GM18508 (cell line): Measurements from ENCODE around the gene OGA.

Source experiments
- ATAC-seq: cut with Tn5 transposase; IDR thresholded peaks from one replicate; pipeline ENCODE4 v1.9.1; 2021; ENCODE audit warnings: moderate number of reproducible peaks; ENCODE audit not compliant: insufficient read depth, unreplicated experiment

OGA gene

DNA sequence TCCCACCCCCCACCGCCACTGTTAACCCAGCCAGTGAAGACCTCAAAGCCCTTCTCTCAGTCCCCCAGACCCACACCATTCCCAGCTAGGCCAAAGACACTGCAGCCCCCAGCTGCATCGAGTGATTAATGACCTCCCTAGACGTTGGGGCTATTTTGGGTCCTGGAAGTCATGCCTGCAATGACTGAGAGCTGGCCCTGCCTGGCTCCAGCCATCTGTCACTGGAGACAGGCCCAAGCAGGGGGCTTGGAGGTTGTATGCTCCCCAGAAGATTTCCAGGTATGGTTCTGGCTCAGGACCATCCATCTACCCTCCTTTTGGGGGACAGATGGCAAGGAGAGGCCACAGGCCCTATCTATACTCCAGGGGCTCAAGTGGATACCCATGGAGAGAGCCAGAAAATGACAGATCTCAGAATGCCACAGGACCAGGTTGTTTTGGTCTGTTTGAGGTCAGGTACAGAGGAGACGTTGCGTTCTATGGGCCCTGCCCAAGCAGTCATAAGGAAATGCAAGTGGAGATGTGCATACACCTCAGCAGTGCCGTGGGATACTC is 20.2 kb upstream of the OGA start:
- no peak for ATAC-seq

GRCh38 chr10:101837748-101838147 is 19.5 kb upstream of the OGA start:
- ATAC-seq, result no peak

GRCh38 chr10:101835362-101835761 is 17.1 kb upstream of the OGA start:
- no peak for ATAC-seq

GRCh38 chr10:101834341-101834740 is 16.1 kb upstream of the OGA start:
- no peak for ATAC-seq

- no peak for ATAC-seq
Observed at GRCh38 chr10:101833466-101833865, 15.2 kb upstream of the OGA start.

GRCh38 chr10:101832325-101832771 is 14.1 kb upstream of the OGA start:
- ATAC-seq, result no peak

DNA sequence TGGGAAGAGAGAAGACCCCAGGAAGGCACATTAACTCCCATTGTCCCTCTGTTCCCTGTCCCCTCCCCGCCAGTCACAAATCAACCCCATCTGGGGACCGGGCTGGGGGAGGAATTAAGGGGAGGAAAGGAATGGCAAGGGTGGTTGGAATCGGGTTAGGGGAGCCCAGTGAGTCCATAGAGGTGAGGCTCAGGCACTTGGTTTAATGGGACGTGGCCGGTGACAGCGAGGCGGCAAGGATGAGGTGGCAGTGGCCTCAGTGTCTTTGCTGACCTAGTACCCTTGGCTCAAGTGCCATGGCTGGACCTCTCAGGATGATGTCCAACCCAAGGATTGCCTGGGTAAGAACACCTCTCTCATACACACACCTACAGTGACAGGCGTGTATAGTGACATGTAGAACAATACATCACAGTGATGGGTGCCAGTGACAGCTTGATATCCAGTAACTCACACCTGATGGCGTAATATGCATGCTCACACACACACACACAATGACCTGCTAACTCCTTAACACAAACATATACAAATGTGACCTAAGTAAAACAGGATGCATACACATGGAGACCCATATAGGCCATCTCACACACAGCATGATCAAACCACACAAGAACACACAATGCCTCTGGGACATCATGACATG is 13.0 kb upstream of the OGA start:
- ATAC-seq, result no peak

GRCh38 chr10:101830322-101831168 is 12.3 kb upstream of the OGA start:
- ATAC-seq, result no peak

GRCh38 chr10:101829561-101830315 is 11.5 kb upstream of the OGA start:
- no peak for ATAC-seq

GRCh38 chr10:101828766-101829551 is 10.7 kb upstream of the OGA start:
- no peak for ATAC-seq

DNA sequence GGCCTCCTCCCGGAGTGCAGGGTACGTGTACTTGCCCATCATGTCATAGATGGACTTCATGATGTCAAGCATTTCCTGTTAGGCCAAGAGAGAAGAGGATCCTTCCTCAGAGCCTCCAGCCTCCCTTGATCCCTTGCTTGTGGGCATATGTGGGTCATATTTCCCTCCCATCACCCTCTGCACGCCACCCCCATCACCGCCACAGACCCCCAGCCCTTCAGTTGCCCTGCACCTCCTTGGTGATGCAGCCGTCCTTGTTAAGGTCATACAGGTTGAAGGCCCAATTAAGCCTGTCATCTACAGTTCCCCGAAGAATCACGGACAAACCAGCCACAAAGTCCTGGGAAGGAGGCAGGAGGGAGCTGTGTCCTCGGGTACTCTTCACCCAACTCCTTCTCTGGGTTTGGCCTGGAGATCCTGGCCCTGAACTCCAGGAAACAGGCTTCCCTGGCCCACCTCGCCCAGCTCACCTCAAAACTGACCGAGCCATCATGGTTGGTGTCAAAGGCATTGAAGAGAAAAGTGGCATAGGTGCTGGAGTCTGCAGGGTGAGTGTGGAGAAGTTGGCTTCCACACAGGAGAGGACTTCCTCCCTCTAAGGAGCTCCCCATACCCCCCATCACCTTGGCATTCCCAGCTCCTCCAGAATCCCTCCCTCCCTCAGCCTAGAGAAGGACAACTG is 9.8 kb upstream of the OGA start:
- no peak for ATAC-seq

DNA sequence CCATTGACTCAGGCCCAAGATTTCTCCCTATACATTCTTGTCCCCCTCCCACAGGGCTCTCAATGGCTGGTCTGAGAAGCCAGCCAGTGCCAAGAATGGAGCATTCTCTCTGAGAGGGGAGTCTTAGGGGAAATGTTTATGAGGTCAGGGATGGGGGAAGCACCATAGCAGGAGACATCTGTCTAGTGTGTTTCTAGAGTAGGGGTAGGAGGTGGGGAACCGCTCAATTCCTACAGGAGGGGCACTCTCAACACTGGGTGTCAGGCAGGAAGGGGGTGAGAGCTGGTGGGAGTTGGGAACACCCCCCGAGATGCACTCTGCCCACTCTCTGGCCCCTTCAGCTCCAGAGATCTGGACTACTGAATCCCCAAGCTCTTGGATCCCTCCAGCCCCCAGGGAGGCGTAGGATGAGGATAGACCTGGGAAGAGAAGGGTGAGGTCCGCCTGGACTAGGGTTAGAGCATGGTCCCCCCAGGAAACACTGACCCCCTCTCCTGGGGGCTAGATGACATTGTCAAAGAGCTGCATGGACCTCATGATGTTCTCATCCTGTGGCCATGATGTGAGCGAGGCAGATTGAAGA is 8.7 kb upstream of the OGA start:
- ATAC-seq, result no peak

- ATAC-seq, result no peak
Observed at GRCh38 chr10:101824736-101825135, 6.5 kb upstream of the OGA start.

- ATAC-seq, result peak; percentile 2
Observed at GRCh38 chr10:101818872-101819633, 809 bp upstream of the OGA start.

- no peak for ATAC-seq
Observed at GRCh38 chr10:101817337-101818118, 716 bp downstream of the OGA start.

GRCh38 chr10:101816913-101817336 is 1.3 kb downstream of the OGA start:
- no peak for ATAC-seq

DNA sequence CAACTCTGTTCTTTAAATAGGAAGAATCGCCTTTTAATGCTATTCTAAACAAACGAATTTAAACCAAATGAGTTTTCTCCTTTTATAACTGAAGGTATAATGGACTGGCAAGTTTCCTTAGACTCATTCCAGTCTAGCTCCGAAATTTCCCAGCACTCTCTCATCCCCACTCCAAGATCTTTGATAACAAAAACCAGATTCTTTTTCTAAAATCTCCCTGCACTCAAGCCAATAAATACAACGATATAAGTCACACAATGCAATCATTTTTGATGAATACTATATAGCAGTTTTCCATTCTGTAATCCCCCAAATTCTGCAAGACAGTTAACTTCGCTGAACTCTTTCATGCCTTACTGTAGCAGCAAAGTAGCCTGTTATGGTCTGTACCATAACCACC is 1.9 kb downstream of the OGA start:
- no peak for ATAC-seq
